ENCODE data around the gene UNC13B.

DNA sequence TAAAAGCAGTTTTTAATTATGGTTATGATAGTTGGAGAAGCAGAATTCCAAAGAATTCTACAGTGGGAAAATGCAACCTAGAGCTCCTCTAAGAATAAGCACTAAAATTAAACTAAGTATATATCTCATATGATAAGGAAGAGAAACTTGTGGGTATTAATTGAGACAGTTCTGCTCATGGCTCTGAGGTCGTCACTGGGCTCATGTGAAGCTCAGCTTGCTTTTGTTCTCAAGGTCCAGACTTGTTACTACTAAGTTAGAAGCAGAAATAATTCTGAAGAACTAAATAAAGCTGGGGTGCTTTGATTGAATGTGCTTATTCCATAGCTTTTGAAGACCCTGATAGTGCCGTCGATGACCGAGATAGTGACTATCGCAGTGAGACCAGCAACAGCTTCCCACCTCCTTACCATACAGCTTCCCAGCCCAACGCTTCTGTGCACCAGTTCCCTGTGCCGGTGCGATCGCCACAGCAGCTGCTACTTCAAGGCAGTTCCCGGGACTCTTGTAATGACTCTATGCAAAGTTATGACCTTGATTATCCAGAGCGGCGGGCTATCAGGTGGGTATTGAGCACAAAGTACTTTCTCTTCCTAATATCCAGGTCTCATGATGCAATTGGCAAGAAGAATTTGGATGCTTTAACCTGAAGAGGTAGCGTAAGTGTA lies 133.7 kb downstream of the UNC13B start:
- TF ChIP-seq, protein P1, sequence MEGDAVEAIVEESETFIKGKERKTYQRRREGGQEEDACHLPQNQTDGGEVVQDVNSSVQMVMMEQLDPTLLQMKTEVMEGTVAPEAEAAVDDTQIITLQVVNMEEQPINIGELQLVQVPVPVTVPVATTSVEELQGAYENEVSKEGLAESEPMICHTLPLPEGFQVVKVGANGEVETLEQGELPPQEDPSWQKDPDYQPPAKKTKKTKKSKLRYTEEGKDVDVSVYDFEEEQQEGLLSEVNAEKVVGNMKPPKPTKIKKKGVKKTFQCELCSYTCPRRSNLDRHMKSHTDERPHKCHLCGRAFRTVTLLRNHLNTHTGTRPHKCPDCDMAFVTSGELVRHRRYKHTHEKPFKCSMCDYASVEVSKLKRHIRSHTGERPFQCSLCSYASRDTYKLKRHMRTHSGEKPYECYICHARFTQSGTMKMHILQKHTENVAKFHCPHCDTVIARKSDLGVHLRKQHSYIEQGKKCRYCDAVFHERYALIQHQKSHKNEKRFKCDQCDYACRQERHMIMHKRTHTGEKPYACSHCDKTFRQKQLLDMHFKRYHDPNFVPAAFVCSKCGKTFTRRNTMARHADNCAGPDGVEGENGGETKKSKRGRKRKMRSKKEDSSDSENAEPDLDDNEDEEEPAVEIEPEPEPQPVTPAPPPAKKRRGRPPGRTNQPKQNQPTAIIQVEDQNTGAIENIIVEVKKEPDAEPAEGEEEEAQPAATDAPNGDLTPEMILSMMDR (IDR thresholded peaks at IDR 0.05; ENCODE audit: insufficient read depth, low read depth, low read length), result no peak
- no peak for TF ChIP-seq EZH2 (IDR thresholded peaks at IDR 0.05; ENCODE audit: insufficient read depth, low read length)

Data from astrocyte (in vitro differentiated cells and primary cell).